ENCODE data around the gene EVI5. TPM values are rescaled to one million over a fixed set of nuclear protein-coding genes. Genes with fewer than 3 reads are reported as not detected.

Gene EVI5
- total and polyA plus RNA-seq, 10 of the 15 experiments (the other 5 are each of a cell fraction or from before 2014, with no cell fraction given) = 0.27 to 6.8 (median 1.7) TPM

Small RNAs within 50 kb of the gene (small RNA-seq; reads per million reads assigned to genes)
- gene AC104332.2 (not detected), gene RNU4-59P (not detected)

Other genes starting within 250 kb of the EVI5 start
- gene RPL5, start 46.9 kb upstream of the EVI5 start, total RNA-seq (2014; rRNA removed) = 2,485 and 2,957 TPM in 2 replicates
- 2,629 and 2,674 TPM in 2 replicates for gene RPL5, start 46.9 kb upstream of the EVI5 start, total RNA-seq (2014; rRNA removed; fragmentation: Illumina TruSeq; extraction: Trizol)
- 1,758 and 1,801 TPM in 2 replicates for gene RPL5, start 46.9 kb upstream of the EVI5 start, total RNA-seq (2021)
- gene RPL5, start 46.9 kb upstream of the EVI5 start, polyA plus RNA-seq (2011; rRNA removed) = 3,432 and 4,044 TPM in 2 replicates
- 2,529 and 2,797 TPM in 2 replicates for gene RPL5, start 46.9 kb upstream of the EVI5 start, polyA plus RNA-seq (2014; fragmentation: Illumina TruSeq; extraction: Trizol)
- gene RPL5, start 46.9 kb upstream of the EVI5 start, polyA plus RNA-seq (2014; fragmentation: Nextera tagmentation; extraction: Ambion mirVana) = 1,000 to 10,000 TPM; 5,267 to 6,047 TPM
- 3,008 and 3,188 TPM in 2 replicates for gene RPL5, start 46.9 kb upstream of the EVI5 start, polyA plus RNA-seq (2014; rRNA removed)
- 1,000 to 10,000 TPM; 1,685 to 1,729 TPM for gene RPL5, start 46.9 kb upstream of the EVI5 start, polyA plus RNA-seq (2016; fragmentation: Nextera tagmentation; extraction: Ambion mirVana)
- 6.6 and 7.0 TPM in 2 replicates for gene DIPK1A, start 176.4 kb upstream of the EVI5 start, total RNA-seq (2014; rRNA removed)
- 8.4 and 9.4 TPM in 2 replicates for gene DIPK1A, start 176.4 kb upstream of the EVI5 start, total RNA-seq (2014; rRNA removed; fragmentation: Illumina TruSeq; extraction: Trizol)
- gene DIPK1A, start 176.4 kb upstream of the EVI5 start, total RNA-seq (2021) = 8.1 and 9.3 TPM in 2 replicates
- 12.0 and 19.7 TPM in 2 replicates for gene DIPK1A, start 176.4 kb upstream of the EVI5 start, polyA plus RNA-seq (2011; rRNA removed)
- gene DIPK1A, start 176.4 kb upstream of the EVI5 start, polyA plus RNA-seq (2014; fragmentation: Illumina TruSeq; extraction: Trizol) = 12.5 and 16.9 TPM in 2 replicates
- 1 to 10 TPM; 9.5 to 9.9 TPM for gene DIPK1A, start 176.4 kb upstream of the EVI5 start, polyA plus RNA-seq (2014; fragmentation: Nextera tagmentation; extraction: Ambion mirVana)
- gene DIPK1A, start 176.4 kb upstream of the EVI5 start, polyA plus RNA-seq (2014; rRNA removed) = 4.9 and 5.1 TPM in 2 replicates
- 10 to 100 TPM; 14.6 to 15.0 TPM for gene DIPK1A, start 176.4 kb upstream of the EVI5 start, polyA plus RNA-seq (2016; fragmentation: Nextera tagmentation; extraction: Ambion mirVana)